NCI-H524 treated with DMSO at 0.1 percent for 48 hours (cell line): ENCODE measurements around the gene DOCK2.
"Not testable (repeated sequence)": the region's sequence is repeated elsewhere in the genome, so short reads cannot be mapped to it uniquely, and the experiment has no call there.

Experiments
- DNase-seq: peaks from one replicate; lab custom pipeline; 2025; lab: John Stamatoyannopoulos, UW

Gene DOCK2

GRCh38 chr5:170056561-170057267 lies 419.6 kb downstream of the DOCK2 start:
- no peak for DNase-seq

DNA sequence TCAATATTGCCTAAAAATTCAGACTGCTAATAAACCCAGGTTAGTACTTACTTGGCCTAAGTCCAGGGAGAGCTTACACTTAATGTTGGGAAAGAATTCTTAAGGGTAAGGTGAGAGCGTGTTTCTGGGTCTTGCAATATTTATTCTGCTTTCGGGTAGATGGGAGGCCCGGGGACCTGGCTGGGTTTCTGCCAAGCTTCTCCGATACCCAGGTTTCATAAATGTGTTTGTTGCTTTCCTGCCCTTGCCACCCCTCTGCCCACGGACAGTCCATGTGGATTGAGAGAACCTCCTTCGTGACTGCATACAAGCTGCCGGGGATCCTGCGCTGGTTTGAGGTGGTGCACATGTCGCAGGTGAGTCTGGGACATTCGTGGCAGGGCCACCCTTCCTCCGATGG lies 420.2 kb downstream of the DOCK2 start:
- no peak for DNase-seq

DNA sequence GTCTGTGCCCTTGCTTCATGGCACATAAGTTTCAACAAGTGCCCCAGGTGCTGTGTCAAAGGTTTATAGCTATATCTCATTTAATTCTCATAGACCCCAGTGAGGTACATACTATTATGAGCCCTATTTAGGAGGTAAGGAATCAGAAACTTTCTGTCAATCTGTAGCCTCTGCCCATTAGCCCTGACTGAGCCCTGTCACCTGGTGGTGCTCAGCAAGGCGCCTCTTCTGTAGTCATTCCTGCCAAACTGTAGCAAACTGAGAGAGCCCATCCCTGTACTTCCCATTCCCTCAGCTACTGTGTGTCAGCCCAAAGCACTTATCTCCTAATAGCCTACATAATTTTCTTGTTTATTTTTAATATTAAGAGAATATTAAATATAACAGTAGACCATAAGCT lies 422.1 kb downstream of the DOCK2 start:
- DNase-seq, result no peak

GRCh38 chr5:170067152-170067551 lies 430.1 kb downstream of the DOCK2 start:
- DNase-seq, result no peak

- no peak for DNase-seq
Observed at GRCh38 chr5:170067574-170068170, 430.6 kb downstream of the DOCK2 start.

- no peak for DNase-seq
Observed at GRCh38 chr5:170069512-170069911, 432.4 kb downstream of the DOCK2 start.

DNA sequence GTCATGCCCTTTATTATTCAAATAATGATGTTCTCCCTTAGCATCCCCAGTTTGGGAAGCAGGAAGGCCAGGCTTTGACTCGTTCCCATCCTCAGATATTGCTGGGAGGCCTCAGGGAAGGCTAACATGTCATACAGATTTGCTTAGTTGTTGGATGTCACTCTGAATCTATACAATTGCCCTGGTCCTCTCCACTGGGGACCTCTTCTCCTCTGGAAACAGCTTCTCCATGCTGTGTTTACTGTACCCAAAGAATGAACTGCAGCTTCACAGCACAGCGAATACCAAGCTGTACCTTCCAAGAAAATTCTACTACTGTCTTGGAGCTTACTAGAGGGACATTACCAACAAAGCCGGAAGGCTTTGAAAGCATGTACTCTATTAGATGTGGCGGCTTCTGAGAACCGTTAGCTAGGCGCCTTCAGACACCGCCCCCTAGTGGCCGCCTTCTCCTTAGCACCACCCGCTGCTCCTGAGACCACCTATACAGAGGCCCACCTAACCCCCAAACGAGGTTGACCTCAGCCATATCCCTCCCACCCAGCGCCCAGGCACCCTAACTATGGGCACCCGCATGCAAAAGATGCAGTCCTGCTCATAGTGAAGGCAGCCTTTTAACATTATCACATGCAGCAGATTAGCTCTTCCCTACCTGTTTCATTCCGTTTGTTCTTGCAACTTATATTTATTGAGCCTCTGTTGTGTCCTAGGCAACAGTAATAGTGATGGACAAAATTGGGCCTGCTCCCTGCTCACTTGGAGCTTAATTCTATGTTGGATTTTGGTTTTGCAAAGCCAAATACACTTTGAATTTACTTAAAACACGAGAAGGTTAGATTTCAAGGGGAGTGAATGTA lies 433.7 kb downstream of the DOCK2 start:
- DNase-seq, result no peak

GRCh38 chr5:170071748-170072147 lies 434.7 kb downstream of the DOCK2 start:
- DNase-seq, result no peak

DNA sequence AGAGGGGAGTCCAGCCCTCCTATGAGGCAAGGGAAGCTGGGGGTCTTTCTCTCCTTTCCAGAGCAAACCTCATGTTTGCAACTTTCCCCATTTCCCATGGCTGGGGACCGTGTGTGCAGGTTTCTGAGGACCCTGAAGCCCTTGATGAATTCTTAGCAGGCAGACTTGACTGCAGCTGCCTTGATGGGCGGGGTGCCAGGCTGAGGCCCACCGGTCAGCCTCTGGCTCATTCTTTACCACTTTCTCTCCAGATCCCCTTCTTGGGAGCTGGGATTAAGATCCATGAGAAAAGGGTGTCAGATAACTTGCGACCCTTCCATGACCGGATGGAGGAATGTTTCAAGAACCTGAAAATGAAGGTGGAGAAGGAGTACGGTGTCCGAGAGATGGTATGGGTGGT lies 438.6 kb downstream of the DOCK2 start:
- DNase-seq, result no peak

GRCh38 chr5:170076211-170076610 lies 439.1 kb downstream of the DOCK2 start:
- DNase-seq, result no peak

DNA sequence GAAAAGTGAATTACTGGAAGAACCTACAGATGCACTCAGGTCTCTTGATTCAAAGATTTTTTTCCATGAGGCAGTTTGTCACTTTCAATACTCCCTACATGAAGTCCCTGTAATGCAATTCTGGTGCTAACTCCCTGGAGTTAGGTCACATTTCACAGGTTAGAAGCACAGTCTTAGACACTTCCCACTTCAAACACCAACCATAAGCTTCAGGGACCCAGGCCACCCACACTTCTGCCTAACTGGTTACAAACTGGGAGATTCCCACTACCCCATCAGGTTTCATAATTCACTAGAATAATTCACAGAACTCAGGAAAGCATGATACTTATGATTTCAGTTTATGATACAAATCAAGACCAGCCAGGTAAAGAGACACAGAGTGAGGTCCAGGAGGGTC lies 439.7 kb downstream of the DOCK2 start:
- no peak for DNase-seq

- DNase-seq, result no peak
Observed at GRCh38 chr5:170077526-170077925, 440.5 kb downstream of the DOCK2 start.

DNA sequence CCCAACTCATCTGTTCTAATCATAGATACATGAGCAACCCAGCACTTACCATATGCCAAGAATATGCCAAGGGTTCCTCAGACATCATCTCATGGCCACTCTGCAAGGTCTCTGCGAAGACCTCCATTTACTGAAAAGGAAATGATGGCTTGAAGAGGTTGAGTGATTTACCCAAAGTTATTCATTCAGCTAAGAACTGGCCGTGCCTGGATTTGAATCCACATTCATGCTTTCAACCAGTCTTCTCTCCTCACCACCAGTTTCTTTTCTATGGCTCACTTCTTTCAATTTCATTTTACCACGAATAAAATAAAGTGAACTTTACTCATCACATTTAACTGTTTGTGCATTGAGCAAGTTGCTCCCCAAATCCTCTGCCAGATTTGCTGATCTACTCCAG lies 441.4 kb downstream of the DOCK2 start:
- DNase-seq, result no peak

DNA sequence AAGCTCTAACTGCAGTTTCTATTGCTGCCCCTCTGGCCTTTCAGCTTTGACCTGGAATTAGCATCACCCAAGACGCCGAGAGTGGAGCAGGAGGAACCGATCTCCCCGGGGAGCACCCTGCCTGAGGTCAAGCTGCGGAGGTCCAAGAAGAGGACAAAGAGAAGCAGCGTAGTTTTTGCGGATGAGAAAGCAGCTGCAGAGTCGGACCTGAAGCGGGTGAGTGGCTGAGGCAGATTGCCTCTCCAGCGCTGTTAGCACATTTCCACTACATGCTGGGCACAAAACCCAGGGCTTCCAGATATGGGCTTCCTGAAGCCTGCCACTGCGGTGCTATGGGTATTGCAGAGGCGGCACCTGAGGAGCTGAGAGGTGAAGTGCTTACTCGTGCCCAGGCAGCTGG lies 441.9 kb downstream of the DOCK2 start:
- DNase-seq, result no peak

- DNase-seq, result no peak
Observed at GRCh38 chr5:170080217-170080616, 443.1 kb downstream of the DOCK2 start.

DNA sequence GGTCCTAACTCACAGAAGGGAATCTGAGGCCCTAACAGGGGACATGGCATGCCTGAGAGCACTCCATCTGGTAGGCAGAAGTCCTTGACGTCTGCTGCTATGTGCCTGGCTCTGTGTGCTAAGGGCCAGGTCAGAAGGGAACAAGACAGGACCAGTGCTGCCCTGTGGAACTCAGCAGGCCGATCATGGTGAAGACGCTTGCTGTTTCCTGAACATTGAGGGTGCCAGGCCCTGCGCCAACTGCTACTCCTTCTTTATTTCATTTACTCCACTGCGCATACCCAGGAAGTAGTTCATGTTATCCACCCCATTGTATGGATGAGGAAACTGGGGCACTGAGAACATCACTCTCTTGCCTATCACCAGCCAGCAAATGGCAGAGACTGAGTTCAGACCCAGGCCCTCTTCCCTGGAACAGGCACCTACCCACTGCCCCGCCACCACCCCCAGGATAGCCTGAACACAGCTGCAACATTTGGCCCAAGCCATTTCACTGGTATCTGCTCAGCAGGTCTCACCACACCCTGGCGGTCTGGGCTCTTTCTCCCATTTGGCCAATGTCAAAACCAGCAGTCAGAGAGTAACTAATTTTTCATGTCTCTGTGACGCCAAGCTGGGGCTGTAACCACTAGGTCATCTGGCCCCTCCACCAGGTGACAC lies 443.8 kb downstream of the DOCK2 start:
- no peak for DNase-seq

GRCh38 chr5:170081616-170082015 lies 444.5 kb downstream of the DOCK2 start:
- no peak for DNase-seq

DNA sequence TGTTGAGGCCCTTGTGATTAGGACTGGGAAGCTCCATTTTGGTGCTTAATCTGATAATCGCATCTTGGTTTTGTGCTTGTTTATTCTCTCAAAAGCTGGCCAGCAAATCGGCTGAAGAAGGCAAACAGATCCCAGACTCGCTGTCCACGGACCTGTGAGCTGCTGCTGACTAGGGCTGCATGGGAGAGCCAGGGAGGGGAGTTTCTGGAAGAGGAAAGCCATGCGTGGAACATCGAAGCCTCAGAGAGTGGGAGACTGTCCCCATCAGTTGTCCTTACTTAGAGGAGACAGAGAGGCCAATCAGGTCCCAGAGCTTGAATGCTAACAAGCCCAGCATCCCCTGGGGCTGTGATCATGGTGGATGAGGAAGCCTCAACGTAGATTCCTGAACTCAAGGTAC lies 445.6 kb downstream of the DOCK2 start:
- no peak for DNase-seq

- no peak for DNase-seq
Observed at GRCh38 chr5:170087168-170087817, 450.2 kb downstream of the DOCK2 start.

DNA sequence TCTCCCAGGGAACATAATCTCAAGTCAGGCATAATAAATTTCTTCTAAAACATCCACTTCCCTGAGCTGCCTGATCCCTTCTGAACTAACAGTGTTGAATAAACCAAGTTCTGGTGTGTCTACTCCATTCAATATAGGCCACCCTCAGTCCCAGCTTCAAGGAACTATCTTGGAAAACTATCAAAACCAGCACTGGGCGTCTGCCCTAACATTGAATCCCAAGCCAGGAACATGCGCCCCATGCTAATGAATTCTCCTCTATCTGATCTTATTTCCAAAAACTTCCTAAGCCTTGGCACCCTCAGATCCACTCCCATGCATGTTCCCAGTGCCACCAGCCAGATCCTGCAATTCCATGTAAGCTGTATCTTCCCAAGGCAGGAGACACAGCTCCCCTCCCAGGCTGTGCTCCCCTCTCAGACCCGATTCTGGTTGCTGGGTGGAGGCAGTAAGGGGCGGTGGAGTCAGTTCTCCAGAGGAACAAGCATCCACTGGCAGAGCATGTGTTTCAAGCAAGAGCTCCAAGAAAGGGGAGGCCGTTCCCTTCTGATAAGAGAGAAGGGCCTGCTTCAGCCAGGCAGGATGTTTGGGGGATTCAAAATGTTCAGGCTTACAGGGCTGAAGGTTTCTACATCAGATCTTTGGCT lies 455.5 kb downstream of the DOCK2 start:
- DNase-seq, result no peak

DNA sequence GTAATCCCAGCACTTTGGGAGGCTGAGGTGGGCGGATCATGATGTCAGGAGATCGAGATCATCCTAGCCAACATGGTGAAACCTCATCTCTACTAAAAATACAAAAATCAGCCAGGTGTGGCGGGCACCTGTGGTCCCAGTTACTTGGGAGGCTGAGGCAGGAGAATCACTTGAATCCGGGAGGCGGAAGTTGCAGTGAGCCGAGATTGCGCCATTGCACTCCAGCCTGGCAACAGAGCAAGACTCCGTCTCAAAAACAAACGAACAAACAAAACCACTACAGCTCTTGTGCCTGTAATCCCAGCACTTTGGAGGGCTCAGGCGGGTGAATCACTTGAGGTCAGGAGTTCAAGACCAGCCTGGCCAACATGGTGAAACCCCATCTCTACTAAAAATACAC lies 457.3 kb downstream of the DOCK2 start:
- not testable (repeated sequence) for DNase-seq

GRCh38 chr5:170095646-170096045 lies 458.6 kb downstream of the DOCK2 start:
- no peak for DNase-seq
